ENCODE measurements around the gene XRCC5.

DNA sequence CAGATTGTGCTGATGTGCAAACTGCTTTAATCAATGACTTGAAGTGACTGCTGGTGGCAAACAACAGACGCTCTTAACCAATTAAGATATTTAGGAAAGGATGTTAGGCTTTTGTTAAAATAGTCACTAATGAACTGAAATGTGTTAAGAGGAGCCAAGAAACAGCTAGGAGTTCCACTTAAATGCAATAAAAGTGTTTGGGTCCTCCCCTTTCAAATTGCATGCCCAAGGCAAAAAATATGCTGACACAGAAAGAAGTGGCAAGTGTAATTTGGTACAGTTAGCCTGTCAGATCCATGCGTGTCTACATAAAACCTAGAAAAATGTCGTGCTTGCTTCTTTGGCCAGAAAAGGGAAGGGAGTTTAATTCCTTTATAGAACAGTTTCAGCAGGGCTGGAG lies 61.9 kb downstream of the XRCC5 start:
- TF ChIP-seq ZNF274 (IDR thresholded peaks at IDR 0.05; ENCODE audit: low read depth, low read length), result no peak
- no peak for TF ChIP-seq YY1 (IDR thresholded peaks at IDR 0.05; ENCODE audit: insufficient read depth, insufficient read length)
